Measurements from ENCODE around the gene GMPPA. TPM values are rescaled to one million over a fixed set of nuclear protein-coding genes. Genes with fewer than 3 reads are reported as not detected.

GMPPA gene
- total RNA-seq, 1 donor from 2014 or later: 42.5 TPM

DNA sequence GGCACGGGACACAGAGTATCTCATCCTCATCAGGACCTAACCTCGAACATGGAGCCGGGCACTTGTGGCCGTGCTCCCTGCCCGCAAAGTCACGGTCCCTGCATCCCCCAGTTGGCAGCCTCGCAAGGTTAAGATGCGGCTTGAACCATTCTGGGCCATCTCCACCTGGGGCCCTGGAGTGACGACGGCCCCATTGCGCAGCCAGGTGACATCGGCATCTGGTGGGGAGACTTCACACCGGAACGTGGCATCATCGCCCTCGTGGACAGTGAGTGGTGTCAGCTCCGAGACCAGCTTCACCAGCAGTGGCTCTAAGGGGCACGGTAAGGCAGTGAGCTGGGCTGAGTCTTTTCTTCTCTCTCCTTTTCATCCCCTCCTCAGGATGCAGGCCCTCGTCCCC, 57.7 kb downstream of the GMPPA start:
- H3K36me3 Mint-ChIP-seq (ENCODE audit: unreplicated experiment): peaks cover 5% of the 10 kb centered on the region

More for the DNA sequence above, 57.7 kb downstream of the GMPPA start:
- Mint-ChIP-seq H3K27ac (ENCODE audit: unreplicated experiment) (no peak overlapping the region), H3K4me1 (ENCODE audit: unreplicated experiment) (peaks cover 11% of the 10 kb centered on the region), H3K9me3 (ENCODE audit: unreplicated experiment) (no peaks in the 10 kb centered on the region), H3K27me3 (ENCODE audit: unreplicated experiment) (no peaks in the 10 kb centered on the region), H3K4me3 (ENCODE audit: unreplicated experiment) (no peak overlapping the region)
- TF ChIP-seq, protein P1, sequence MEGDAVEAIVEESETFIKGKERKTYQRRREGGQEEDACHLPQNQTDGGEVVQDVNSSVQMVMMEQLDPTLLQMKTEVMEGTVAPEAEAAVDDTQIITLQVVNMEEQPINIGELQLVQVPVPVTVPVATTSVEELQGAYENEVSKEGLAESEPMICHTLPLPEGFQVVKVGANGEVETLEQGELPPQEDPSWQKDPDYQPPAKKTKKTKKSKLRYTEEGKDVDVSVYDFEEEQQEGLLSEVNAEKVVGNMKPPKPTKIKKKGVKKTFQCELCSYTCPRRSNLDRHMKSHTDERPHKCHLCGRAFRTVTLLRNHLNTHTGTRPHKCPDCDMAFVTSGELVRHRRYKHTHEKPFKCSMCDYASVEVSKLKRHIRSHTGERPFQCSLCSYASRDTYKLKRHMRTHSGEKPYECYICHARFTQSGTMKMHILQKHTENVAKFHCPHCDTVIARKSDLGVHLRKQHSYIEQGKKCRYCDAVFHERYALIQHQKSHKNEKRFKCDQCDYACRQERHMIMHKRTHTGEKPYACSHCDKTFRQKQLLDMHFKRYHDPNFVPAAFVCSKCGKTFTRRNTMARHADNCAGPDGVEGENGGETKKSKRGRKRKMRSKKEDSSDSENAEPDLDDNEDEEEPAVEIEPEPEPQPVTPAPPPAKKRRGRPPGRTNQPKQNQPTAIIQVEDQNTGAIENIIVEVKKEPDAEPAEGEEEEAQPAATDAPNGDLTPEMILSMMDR (IDR thresholded peaks at IDR 0.05): no peak
- no peak for DNase-seq (ENCODE audit: extremely low spot score, unreplicated experiment)

Small RNA genes within 50 kb of the gene (microRNA-seq; reads per million reads assigned to microRNA genes)
- gene MIR3132 (ENCODE audit: unreplicated experiment): not detected

Other genes with a start within 250 kb of the GMPPA start
- not detected in 2 replicates for gene TUBA4B, start 245.6 kb upstream of the GMPPA start, total RNA-seq
- gene TUBA4A, start 245.0 kb upstream of the GMPPA start, total RNA-seq: 6.9 and 7.9 TPM in 2 replicates
- gene DNAJB2, start 219.5 kb upstream of the GMPPA start, total RNA-seq: 38.6 and 43.3 TPM in 2 replicates
- 0.24 TPM in 1 of 2 replicates, not detected in the other for gene PTPRN, start 189.5 kb upstream of the GMPPA start, total RNA-seq
- not detected in 2 replicates for gene RESP18, start 166.1 kb upstream of the GMPPA start, total RNA-seq
- 58.1 and 73.2 TPM in 2 replicates for gene DNPEP, start 111.0 kb upstream of the GMPPA start, total RNA-seq
- not detected in 2 replicates for gene DES, start 80.5 kb upstream of the GMPPA start, total RNA-seq
- 27.0 and 30.3 TPM in 2 replicates for gene SPEG, start 64.0 kb upstream of the GMPPA start, total RNA-seq
- 0.11 and 0.13 TPM in 2 replicates for gene ASIC4, start 15.6 kb downstream of the GMPPA start, total RNA-seq
- 144 and 151 TPM in 2 replicates for gene CHPF, start 44.9 kb downstream of the GMPPA start, total RNA-seq
- gene TMEM198, start 45.1 kb downstream of the GMPPA start, total RNA-seq: 5.3 and 6.7 TPM in 2 replicates
- gene OBSL1, start 72.6 kb downstream of the GMPPA start, total RNA-seq: 168 and 174 TPM in 2 replicates
- 1.2 and 1.4 TPM in 2 replicates for gene INHA, start 73.4 kb downstream of the GMPPA start, total RNA-seq
- 40.3 and 42.7 TPM in 2 replicates for gene STK11IP, start 99.0 kb downstream of the GMPPA start, total RNA-seq
- 9.2 and 11.6 TPM in 2 replicates for gene SLC4A3, start 128.7 kb downstream of the GMPPA start, total RNA-seq

Data from osteocyte (in vitro differentiated cells).